Activated CD4-positive, alpha-beta T cell treated with anti-CD3 and anti-CD28 coated beads, Interleukin-2, amount 10 ng/mL, durations not matched to agents 24 days and 14 days (primary cell): Measurements from ENCODE around the gene UBE2C. TPM values are rescaled to one million over a fixed set of nuclear protein-coding genes. Genes with fewer than 3 reads are reported as not detected.
A peak's percentile ranks its signal among the peaks of the same experiment; 100 is the strongest.

ENCODE experiments used
- DNase-seq: peaks from one replicate; pipeline ENCODE4 v3.0.0; 2022
- H3K27ac Mint-ChIP-seq: one replicate; pipeline ENCODE4 v1.8.0; 2022; ENCODE audit warnings: mild to moderate bottlenecking, mixed read lengths
- H3K27me3 Mint-ChIP-seq: one replicate; pipeline ENCODE4 v1.8.0; 2022; ENCODE audit warnings: mixed read lengths
- H3K36me3 Mint-ChIP-seq: one replicate; pipeline ENCODE4 v1.8.0; 2022; ENCODE audit warnings: low read depth, mild to moderate bottlenecking, mixed read lengths
- H3K4me1 Mint-ChIP-seq: one replicate; pipeline ENCODE4 v1.8.0; 2021; ENCODE audit warnings: mixed read lengths
- H3K4me3 Mint-ChIP-seq: one replicate; pipeline ENCODE4 v1.8.0; 2022; ENCODE audit warnings: mild to moderate bottlenecking, moderate library complexity, mixed read lengths
- H3K9me3 Mint-ChIP-seq: one replicate; pipeline ENCODE4 v1.8.0; 2021; ENCODE audit warnings: mixed read lengths
- intact Hi-C: fragments of 100-400 bp; cut with micrococcal nuclease; formaldehyde crosslinking; loops from one replicate; pipeline ENCODE4 v1.15.1; 2023
- total RNA-seq: library from RNA; stranded (reverse); gene quantifications from 2 replicates; pipeline ENCODE4 v1.2.3, GENCODE V29; 2022

The UBE2C gene
- total RNA-seq, 1 donor from 2014 or later: 113 TPM

DNA sequence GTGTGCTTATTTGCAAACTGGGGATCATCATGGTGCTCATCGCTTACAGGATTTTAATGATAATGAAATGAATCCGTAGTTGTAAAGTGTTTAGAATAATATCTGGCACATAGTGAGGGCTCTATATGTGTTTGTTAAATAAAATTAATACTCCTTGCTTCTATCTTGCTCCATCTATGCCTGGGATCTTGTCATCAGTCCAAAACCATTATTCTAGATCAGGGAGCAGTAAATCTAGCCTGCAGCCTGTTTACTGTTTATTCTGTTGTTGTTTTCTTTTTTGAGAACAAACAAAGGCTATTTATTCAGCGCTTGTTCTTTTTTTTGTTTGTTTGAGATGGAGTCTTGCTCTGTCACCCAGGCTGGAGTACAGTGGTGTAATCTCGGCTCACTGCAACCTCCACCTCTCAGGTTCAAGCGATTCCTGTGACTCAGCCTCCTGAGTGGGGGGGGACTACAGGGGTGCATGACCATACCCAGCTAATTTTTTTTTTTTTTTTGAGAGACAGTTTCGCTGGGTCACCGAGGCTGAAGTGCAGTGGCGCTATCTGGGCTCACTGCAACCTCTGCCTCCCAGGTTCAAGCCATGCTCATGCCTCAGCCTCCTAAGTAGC lies 36.6 kb downstream of the UBE2C start:
- Mint-ChIP-seq H3K4me1 (peaks cover 2% of the 10 kb centered on the region), H3K27ac (no peak overlapping the region), H3K36me3 (peaks cover 37% of the 10 kb centered on the region), H3K4me3 (no peak overlapping the region), H3K27me3 (no peaks in the 10 kb centered on the region), H3K9me3 (no peaks in the 10 kb centered on the region)
- DNase-seq: no peak
- intact Hi-C loops: no loop called here

DNA sequence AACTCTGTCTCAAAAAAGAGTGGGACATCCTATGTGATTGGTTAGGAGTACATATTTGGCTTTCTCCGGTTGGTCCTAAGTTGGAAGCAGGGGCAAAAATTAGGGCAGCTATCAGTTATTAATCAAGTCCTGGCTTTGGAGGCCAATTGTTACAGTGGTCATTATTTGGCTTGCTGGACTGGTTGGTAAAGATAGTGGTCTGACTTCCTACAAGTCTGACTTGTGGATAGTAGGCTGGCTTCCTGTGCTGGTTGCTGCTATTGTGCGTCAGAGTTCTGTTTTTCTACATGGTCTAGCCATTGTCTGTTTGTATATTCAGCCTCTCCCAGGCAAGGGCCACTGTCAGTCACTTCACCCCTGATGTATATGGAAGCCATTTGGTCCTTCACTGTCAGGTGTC lies 37.8 kb downstream of the UBE2C start:
- no peak overlapping the region for H3K27ac Mint-ChIP-seq
- H3K36me3 Mint-ChIP-seq: peaks cover 36% of the 10 kb centered on the region

DNA sequence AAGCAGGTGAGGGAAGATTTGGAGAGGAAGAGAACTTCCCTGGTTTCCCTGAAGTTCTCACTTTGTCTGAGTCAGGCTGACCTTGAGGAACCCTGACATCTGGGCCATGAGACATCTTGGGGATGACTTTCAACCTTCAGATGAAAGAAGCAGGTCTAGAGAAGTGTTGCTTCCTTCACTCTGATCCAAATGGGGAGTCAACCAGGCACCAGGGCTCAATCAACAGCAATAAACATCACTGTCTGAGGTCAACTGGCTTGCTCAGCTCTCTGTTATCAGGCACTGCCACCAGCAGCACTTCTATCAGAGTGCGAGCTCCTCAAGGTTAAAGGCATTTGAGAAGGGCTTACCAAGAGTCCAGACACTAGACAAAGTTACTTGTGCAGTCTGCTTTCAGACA lies 38.5 kb downstream of the UBE2C start:
- Mint-ChIP-seq H3K27me3 (no peaks in the 10 kb centered on the region), H3K36me3 (peaks cover 30% of the 10 kb centered on the region), H3K9me3 (no peaks in the 10 kb centered on the region), H3K4me3 (no peak overlapping the region), H3K27ac (no peak overlapping the region), H3K4me1 (peaks cover 9% of the 10 kb centered on the region)
- no peak for DNase-seq
- intact Hi-C loops: no loop called here

More for the DNA sequence above, 37.8 kb downstream of the UBE2C start:
- Mint-ChIP-seq H3K27me3 (no peaks in the 10 kb centered on the region), H3K9me3 (no peaks in the 10 kb centered on the region), H3K4me1 (peaks cover 6% of the 10 kb centered on the region), H3K4me3 (no peak overlapping the region)
- intact Hi-C loops: no loop called here
- DNase-seq: no peak

- intact Hi-C loops: no loop called here
- no peak overlapping the region for H3K4me3 Mint-ChIP-seq
- H3K4me1 Mint-ChIP-seq: peaks cover 11% of the 10 kb centered on the region
- H3K27me3 Mint-ChIP-seq: no peaks in the 10 kb centered on the region
- no peaks in the 10 kb centered on the region for H3K9me3 Mint-ChIP-seq
- H3K36me3 Mint-ChIP-seq: peaks cover 27% of the 10 kb centered on the region
- H3K27ac Mint-ChIP-seq: no peak overlapping the region
- no peak for DNase-seq
These were observed 39.1 kb downstream of the UBE2C start for GRCh38 chr20:45851501-45851900.

DNA sequence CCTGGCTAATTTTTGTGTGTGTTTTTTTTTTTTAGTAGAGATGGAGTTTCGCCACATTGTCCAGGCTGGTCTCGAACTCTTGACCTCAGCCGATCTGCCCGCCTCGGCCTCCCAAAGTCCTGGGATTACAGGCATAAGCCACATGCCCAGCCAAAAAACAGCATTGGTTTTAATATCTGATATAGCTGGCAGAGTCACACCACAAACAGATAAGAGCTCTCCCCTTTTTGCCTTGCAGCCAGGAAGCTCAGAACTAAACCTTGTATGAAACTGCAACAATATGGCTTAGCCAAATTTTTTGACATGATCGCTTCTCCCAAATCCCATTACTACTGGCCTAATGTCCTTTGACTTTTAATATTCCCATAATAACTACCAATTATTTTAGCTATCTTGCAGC lies 39.9 kb downstream of the UBE2C start:
- Mint-ChIP-seq H3K4me1 (peaks cover 12% of the 10 kb centered on the region), H3K27ac (no peak overlapping the region), H3K27me3 (no peaks in the 10 kb centered on the region), H3K36me3 (peaks cover 26% of the 10 kb centered on the region), H3K4me3 (no peak overlapping the region), H3K9me3 (no peaks in the 10 kb centered on the region)
- no peak for DNase-seq
- intact Hi-C loops: no loop called here

- intact Hi-C loops: no loop called here
- Mint-ChIP-seq H3K27me3 (no peaks in the 10 kb centered on the region), H3K9me3 (no peaks in the 10 kb centered on the region), H3K36me3 (peaks cover 26% of the 10 kb centered on the region), H3K4me1 (peaks cover 22% of the 10 kb centered on the region), H3K4me3 (no peak overlapping the region), H3K27ac (no peak overlapping the region)
- DNase-seq: no peak
These were observed 41.0 kb downstream of the UBE2C start for GRCh38 chr20:45853484-45853883.

DNA sequence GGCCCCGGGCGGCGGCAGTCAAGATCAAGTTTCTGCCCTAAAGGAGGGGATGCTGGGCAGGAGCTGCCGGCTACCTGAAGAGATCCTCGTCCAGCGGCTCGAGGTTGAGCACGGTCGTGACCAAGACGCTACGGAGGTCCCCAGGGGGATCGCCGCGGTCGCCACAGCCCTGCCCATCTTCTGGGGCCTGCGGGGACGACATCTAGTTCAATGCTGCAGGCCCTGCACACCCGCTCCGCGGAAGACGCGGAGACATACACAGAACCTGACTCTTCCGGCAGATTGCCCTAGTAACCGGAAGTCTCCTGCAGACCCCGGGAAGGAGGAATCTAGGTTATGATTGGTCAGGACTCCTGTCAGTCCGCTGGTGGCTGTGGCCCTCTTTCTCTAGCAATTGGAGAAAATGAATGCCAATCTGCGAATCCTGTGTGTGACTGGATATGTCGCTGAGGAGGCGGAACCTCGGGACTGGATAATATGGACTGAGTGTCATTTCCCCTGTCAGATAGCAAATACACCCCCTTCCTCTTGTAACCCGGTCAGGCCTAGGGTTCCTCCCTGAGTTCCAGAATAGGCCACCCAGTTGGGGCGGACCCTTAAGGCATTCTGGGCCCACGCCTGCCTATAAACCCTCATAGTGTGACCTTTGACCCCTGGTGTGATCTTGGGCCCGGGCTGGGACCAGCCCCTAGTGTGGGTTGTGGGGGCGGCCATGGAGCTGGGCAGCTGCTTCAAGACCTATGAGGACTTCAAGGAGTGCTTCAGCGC lies 44.9 kb downstream of the UBE2C start, which contains the start of the genes ACOT8 and ZSWIM3:
Gene ACOT8 (minus strand): TSS at position 279 of the 768 bp plus-strand sequence. CDS start 77 bp downstream, at position 202.
Gene ZSWIM3 (plus strand): TSS at position 501 of the 768 bp plus-strand sequence. CDS start 212 bp downstream, at position 713.
- Mint-ChIP-seq H3K4me3 (peak within 1 kb of the TSS; percentile 98), H3K27ac (peak within 1 kb of the TSS; percentile 98), H3K27me3 (no peaks in the 10 kb centered on the region), H3K36me3 (peaks cover 19% of the 10 kb centered on the region), H3K4me1 (peaks cover 35% of the 10 kb centered on the region), H3K9me3 (no peaks in the 10 kb centered on the region)
- DNase-seq: peak; percentile 99
- intact Hi-C loops: loop anchor here (1.0 to 2.0 kb wide), 7 partner anchors 22 to 115 kb away; partner anchors contain the start of genes CTSA, NEURL2, UBE2C and ZNF335

- no peaks in the 10 kb centered on the region for H3K9me3 Mint-ChIP-seq
- intact Hi-C loops: loop anchor here (1.0 to 2.0 kb wide), 7 partner anchors 23 to 114 kb away; partner anchors contain the start of genes CTSA, NEURL2, UBE2C and ZNF335
- H3K4me1 Mint-ChIP-seq: peaks cover 35% of the 10 kb centered on the region
- H3K27ac Mint-ChIP-seq: peak overlapping the region; percentile 98
- no peaks in the 10 kb centered on the region for H3K27me3 Mint-ChIP-seq
- peaks cover 17% of the 10 kb centered on the region for H3K36me3 Mint-ChIP-seq
- peak overlapping the region; percentile 98 for H3K4me3 Mint-ChIP-seq
- DNase-seq: no peak
These were observed 45.4 kb downstream of the UBE2C start for GRCh38 chr20:45857882-45858216.

DNA sequence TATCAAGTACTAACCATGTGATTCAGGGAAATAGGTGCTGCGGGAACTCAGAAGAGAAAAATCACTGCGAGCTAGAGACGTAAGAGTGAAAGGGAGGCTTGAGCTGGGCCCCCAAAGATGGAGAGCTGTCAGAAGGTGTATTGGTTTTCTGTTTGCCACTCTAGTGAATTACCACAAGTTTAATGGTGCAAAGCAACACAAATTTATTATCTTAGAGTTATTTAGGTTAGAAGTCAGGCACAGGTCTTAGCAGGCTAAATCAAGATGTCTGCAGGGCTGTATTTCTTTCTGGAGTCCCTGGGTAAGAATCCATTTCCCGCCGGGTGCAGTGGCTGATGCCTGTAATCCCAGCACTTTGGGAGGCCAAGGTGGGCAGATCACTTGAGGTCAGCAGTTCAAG lies 47.5 kb downstream of the UBE2C start:
- Mint-ChIP-seq H3K4me3 (no peak overlapping the region), H3K27me3 (no peaks in the 10 kb centered on the region), H3K27ac (no peak overlapping the region), H3K36me3 (peaks cover 13% of the 10 kb centered on the region), H3K9me3 (no peaks in the 10 kb centered on the region), H3K4me1 (peaks cover 34% of the 10 kb centered on the region)
- DNase-seq: no peak
- intact Hi-C loops: no loop called here

GRCh38 chr20:45860560-45861220 lies 48.2 kb downstream of the UBE2C start:
- no peak for DNase-seq
- Mint-ChIP-seq H3K4me1 (peaks cover 30% of the 10 kb centered on the region), H3K36me3 (peaks cover 13% of the 10 kb centered on the region), H3K27ac (no peak overlapping the region), H3K27me3 (no peaks in the 10 kb centered on the region), H3K4me3 (no peak overlapping the region), H3K9me3 (no peaks in the 10 kb centered on the region)
- intact Hi-C loops: no loop called here

DNA sequence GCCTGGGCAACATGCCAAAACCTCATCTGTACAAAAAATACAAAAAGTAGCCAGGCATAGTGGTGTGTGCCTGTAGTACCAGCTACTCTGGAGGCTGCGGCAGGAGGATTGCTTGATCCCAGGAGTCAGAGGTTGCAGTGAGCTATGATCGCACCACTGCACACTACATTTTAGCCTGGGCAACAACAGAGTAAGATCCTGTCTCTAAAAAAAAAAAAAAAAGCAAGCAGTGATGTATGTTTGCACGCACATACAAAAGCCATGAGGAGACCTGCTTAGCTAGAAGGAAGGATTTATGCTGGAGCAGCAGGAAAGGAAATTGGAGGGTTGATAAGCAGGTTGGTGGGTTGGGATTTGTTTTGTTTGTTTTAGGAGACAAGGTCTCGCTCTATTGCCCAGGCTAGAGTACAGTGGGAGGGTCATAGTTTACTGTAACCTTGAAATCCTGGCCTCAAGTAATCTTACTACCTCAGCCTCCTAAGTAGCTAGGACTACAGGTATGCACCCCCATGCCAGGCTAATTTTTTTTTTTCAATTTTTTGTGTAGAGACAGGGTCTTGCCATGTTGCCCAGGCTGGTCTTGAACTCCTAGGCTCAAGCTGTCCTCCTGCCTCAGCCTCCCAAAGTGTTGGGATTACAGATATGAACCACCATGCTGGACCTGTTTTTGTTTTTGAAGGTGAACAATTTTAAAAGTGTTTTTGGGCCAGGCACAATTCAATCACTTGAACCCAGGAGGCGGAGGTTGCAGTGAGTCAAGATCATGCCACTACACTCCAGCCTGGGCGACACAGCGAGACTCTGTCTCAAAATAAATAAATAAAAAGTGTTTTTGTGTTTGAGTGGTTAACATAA lies 49.0 kb downstream of the UBE2C start:
- no peak for DNase-seq
- Mint-ChIP-seq H3K4me3 (no peak overlapping the region), H3K4me1 (peaks cover 27% of the 10 kb centered on the region), H3K27ac (no peak overlapping the region), H3K9me3 (no peaks in the 10 kb centered on the region), H3K36me3 (peaks cover 13% of the 10 kb centered on the region), H3K27me3 (no peaks in the 10 kb centered on the region)
- intact Hi-C loops: no loop called here

GRCh38 chr20:45863543-45864470 lies 51.4 kb downstream of the UBE2C start:
- Mint-ChIP-seq H3K36me3 (peaks cover 13% of the 10 kb centered on the region), H3K27ac (no peak overlapping the region), H3K27me3 (no peaks in the 10 kb centered on the region), H3K9me3 (no peaks in the 10 kb centered on the region), H3K4me3 (no peak overlapping the region), H3K4me1 (peaks cover 12% of the 10 kb centered on the region)
- no peak for DNase-seq
- intact Hi-C loops: no loop called here
